HL-60 (cell line): ENCODE measurements around the gene ACOXL.

Source experiments
- DNase-seq, 2 experiments: peaks; one replicate each; pipeline ENCODE4 v3.0.0-alpha.2; 2010 to 2020; ENCODE audit warnings: low read depth in 1 of 2, low spot score in 1 of 2
- H3K27ac ChIP-seq: fragments of 250-450 bp; sonication (Bioruptor Pico); replicated peaks from 2 replicates; pipeline ENCODE4 v1.5.1; 2020; ENCODE audit warnings: mild to moderate bottlenecking, moderate library complexity
- H3K27me3 ChIP-seq: fragments of 250-450 bp; sonication (Bioruptor Pico); 2 replicates; pipeline ENCODE4 v1.5.1; 2021; ENCODE audit warnings: mild to moderate bottlenecking, moderate library complexity; ENCODE audit not compliant: insufficient read depth, poor library complexity, severe bottlenecking
- H3K4me3 ChIP-seq: replicated peaks from 2 replicates; pipeline ENCODE4 v1.5.1; 2011; ENCODE audit warnings: mild to moderate bottlenecking, control low read depth, low read length; ENCODE audit not compliant: insufficient read depth
- CTCF ChIP-seq: IDR thresholded peaks from one replicate; pipeline ENCODE4 v1.5.1; 2011; ENCODE audit warnings: low read length, control low read depth, inconsistent platforms; ENCODE audit not compliant: insufficient read depth
- GABPA ChIP-seq: IDR thresholded peaks from 2 replicates; pipeline ENCODE4 v1.6.1; 2012; ENCODE audit warnings: low read depth
- POLR2AphosphoS5 ChIP-seq: IDR thresholded peaks from 2 replicates; pipeline ENCODE4 v1.6.1; 2012; ENCODE audit warnings: low read depth
- REST ChIP-seq: IDR thresholded peaks from 2 replicates; pipeline ENCODE4 v1.6.1; 2012; ENCODE audit warnings: low read depth; ENCODE audit not compliant: insufficient replicate concordance
- SPI1 ChIP-seq: IDR thresholded peaks from 2 replicates; pipeline ENCODE4 v1.6.1; 2012; ENCODE audit warnings: low read depth, mild to moderate bottlenecking, borderline replicate concordance

The ACOXL gene

GRCh38 chr2:111100765-111101162 lies 368.4 kb downstream of the ACOXL start:
- TF ChIP-seq POLR2AphosphoS5 (no peak), CTCF (no peak), REST (no peak), SPI1 (no peak), GABPA (no peak)
- H3K27ac ChIP-seq: no peak overlapping the region
- DNase-seq: peak in 1 of 2 experiments; percentile 69
- H3K27me3 ChIP-seq: no peaks in the 10 kb centered on the region
- H3K4me3 ChIP-seq: no peak overlapping the region

- H3K27me3 ChIP-seq: no peaks in the 10 kb centered on the region
- no peak for TF ChIP-seq POLR2AphosphoS5
- no peak for TF ChIP-seq REST
- no peak for TF ChIP-seq SPI1
- no peak for TF ChIP-seq GABPA
- no peak for TF ChIP-seq CTCF
- H3K4me3 ChIP-seq: no peak overlapping the region
- H3K27ac ChIP-seq: no peak overlapping the region
- no peak for DNase-seq
These were observed 369.2 kb downstream of the ACOXL start for GRCh38 chr2:111101592-111101991.

- no peak for TF ChIP-seq GABPA
- no peak for TF ChIP-seq CTCF
- no peak for TF ChIP-seq POLR2AphosphoS5
- TF ChIP-seq SPI1: no peak
- no peak for TF ChIP-seq REST
- DNase-seq: no peak
- no peak overlapping the region for H3K27ac ChIP-seq
- no peak overlapping the region for H3K4me3 ChIP-seq
- H3K27me3 ChIP-seq: no peaks in the 10 kb centered on the region
These were observed 369.8 kb downstream of the ACOXL start for GRCh38 chr2:111102216-111102615.
